ENCODE results near the gene GTPBP3.

- TF ChIP-seq EZH2phosphoT487 (IDR thresholded peaks at IDR 0.05; ENCODE audit: insufficient read depth, low read depth) (no peak), EZH2 (IDR thresholded peaks at IDR 0.05; ENCODE audit: insufficient read depth, poor library complexity, severe bottlenecking) (no peak)
Observed at GRCh38 chr19:17389288-17389687, 51.9 kb downstream of the GTPBP3 start.

Data from GM23248 (cell line).